Ectodermal cell (in vitro differentiated cells): ENCODE results near the gene KPNA1.

Source experiments
- H3K27ac ChIP-seq: 2 replicates; pipeline ENCODE4 v1.7.0; 2013; ENCODE audit warnings: mild to moderate bottlenecking, low read depth, low read length; ENCODE audit not compliant: insufficient read depth, poor library complexity, severe bottlenecking
- H3K27me3 ChIP-seq: 2 replicates; pipeline ENCODE4 v1.7.0; 2013; ENCODE audit warnings: mild to moderate bottlenecking, low read length; ENCODE audit not compliant: insufficient read depth, control insufficient read depth, poor library complexity, severe bottlenecking
- H3K36me3 ChIP-seq: one replicate; pipeline ENCODE4 v1.7.0; 2013; ENCODE audit warnings: low read length; ENCODE audit not compliant: control insufficient read depth, insufficient read depth
- H3K4me1 ChIP-seq: one replicate; pipeline ENCODE4 v1.7.0; 2013; ENCODE audit warnings: low read length; ENCODE audit not compliant: control insufficient read depth, insufficient read depth
- H3K4me3 ChIP-seq: 2 replicates; pipeline ENCODE4 v1.7.0; 2013; ENCODE audit warnings: low read depth, low read length, control low read depth; ENCODE audit not compliant: insufficient read depth
- H3K9me3 ChIP-seq: 2 replicates; pipeline ENCODE4 v1.7.0; 2013; ENCODE audit warnings: mild to moderate bottlenecking, low read length, moderate library complexity; ENCODE audit not compliant: control insufficient read depth
- WGBS, 2 experiments: methylation state at CpG; one replicate each; pipeline ENCODE4 v1.1.7; 2013; ENCODE audit warnings: missing lambda C conversion rate in 2 of 2; 5-methylcytosine and 5-hydroxymethylcytosine counted together

KPNA1 gene

DNA sequence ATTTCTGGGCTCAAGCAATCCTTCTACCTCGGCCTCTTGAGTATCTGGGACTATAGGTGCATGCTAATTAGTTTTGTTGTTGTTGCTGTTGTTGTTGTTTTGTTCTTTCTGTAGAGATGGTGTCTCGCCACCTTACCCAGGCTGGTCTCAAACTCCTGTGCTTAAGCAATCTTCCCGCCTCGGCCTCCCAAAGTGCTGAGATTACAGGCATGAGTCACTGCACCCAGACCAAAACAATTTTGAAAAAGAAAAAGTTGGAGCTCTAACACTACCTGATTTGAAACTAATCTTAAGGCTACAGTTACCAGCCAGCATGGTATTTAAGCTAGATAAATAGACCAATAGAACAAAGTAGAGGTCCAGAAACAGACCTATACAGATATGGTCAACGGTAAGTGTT is 29.8 kb downstream of the KPNA1 start:
- Histone ChIP-seq H3K4me3 (no peak overlapping the region), H3K9me3 (no peaks in the 10 kb centered on the region), H3K4me1 (no peaks in the 10 kb centered on the region), H3K27me3 (no peaks in the 10 kb centered on the region), H3K36me3 (peaks cover 1% of the 10 kb centered on the region), H3K27ac (no peak overlapping the region)
- 93 to 95% methylated on average over 5 of the region's 5 CpGs for WGBS, 2 experiments

- Histone ChIP-seq H3K27ac (no peak overlapping the region), H3K27me3 (no peaks in the 10 kb centered on the region), H3K9me3 (no peaks in the 10 kb centered on the region), H3K4me1 (no peaks in the 10 kb centered on the region), H3K36me3 (no peaks in the 10 kb centered on the region), H3K4me3 (no peak overlapping the region)
- 98 to 100% methylated on average over 3 of the region's 3 CpGs for WGBS, 2 experiments
Observed at GRCh38 chr3:122481390-122481789, 33.3 kb downstream of the KPNA1 start.

- Histone ChIP-seq H3K4me3 (no peak overlapping the region), H3K36me3 (no peaks in the 10 kb centered on the region), H3K27ac (no peak overlapping the region), H3K27me3 (no peaks in the 10 kb centered on the region), H3K4me1 (no peaks in the 10 kb centered on the region), H3K9me3 (no peaks in the 10 kb centered on the region)
- 83% methylated on average over 1 of the region's 2 CpGs; no CpG with 5 or more reads in 1 of the 2 experiments for WGBS, 2 experiments
Observed at GRCh38 chr3:122476532-122476931, 38.2 kb downstream of the KPNA1 start.

GRCh38 chr3:122475316-122475715 is 39.4 kb downstream of the KPNA1 start:
- Histone ChIP-seq H3K36me3 (no peaks in the 10 kb centered on the region), H3K27ac (no peak overlapping the region), H3K9me3 (no peaks in the 10 kb centered on the region), H3K27me3 (no peaks in the 10 kb centered on the region), H3K4me3 (no peak overlapping the region), H3K4me1 (no peaks in the 10 kb centered on the region)
- WGBS, 2 experiments, result 91 to 94% methylated on average over 2 of the region's 2 CpGs

DNA sequence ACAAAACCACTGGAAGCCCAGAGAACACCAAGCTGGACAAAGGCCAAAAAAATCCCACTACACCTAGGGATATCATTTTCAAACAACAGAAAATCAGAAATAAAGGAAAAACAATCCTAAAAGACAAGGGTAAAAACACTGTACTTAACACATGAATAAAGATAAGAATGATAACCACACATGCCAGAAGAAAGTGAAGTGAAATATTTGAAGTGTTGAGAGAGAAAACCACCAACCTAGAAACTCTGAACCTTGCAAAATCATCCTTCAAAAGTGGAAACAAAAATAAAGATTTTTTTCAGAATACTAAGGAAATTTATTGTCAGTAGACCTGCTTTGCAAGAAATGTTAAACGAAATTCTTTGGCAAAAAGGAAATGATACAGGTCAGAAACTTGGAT is 45.1 kb downstream of the KPNA1 start:
- no peaks in the 10 kb centered on the region for H3K9me3 ChIP-seq
- no peaks in the 10 kb centered on the region for H3K27me3 ChIP-seq
- H3K4me1 ChIP-seq, result no peaks in the 10 kb centered on the region
- 44 to 64% methylated on average over 1 of the region's 1 CpG for WGBS, 2 experiments
- H3K4me3 ChIP-seq, result no peak overlapping the region
- H3K36me3 ChIP-seq, result peaks cover 5% of the 10 kb centered on the region
- H3K27ac ChIP-seq, result peak overlapping the region; percentile 53

DNA sequence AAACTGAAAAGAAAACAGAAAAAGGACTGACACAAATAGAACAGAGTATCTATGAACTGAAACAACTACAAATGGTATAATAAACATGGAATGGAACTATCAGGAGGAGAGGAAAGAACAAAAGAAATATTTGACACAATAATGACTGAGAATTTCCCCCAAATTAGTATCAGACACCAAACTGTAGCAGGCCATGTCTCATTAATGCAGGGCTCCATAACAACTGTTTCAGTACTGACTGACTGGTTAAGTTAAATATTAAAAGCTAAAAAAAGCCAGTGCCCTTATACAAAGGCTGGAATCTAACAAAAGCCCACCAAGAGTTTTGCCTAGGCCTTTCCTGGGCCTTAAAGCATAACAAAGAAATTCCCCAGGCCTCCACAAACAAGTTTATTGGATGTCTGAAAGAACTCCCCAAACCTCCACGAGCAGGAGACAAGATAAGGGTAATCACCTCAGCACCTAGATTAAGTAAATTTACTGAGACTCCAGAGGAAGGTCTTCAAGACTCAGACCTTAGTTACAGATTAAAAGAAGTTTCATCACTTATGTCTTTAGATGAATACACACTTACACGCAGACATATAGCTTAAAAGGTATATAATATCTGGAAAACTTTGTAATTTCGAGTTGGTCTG is 45.7 kb downstream of the KPNA1 start:
- Histone ChIP-seq H3K27ac (no peak overlapping the region), H3K36me3 (peaks cover 5% of the 10 kb centered on the region), H3K9me3 (no peaks in the 10 kb centered on the region), H3K27me3 (no peaks in the 10 kb centered on the region), H3K4me3 (no peak overlapping the region), H3K4me1 (no peaks in the 10 kb centered on the region)
- WGBS, 2 experiments, result 8 to 32% methylated on average over 2 to 3 of the region's 3 CpGs

GRCh38 chr3:122466701-122467240 is 48.0 kb downstream of the KPNA1 start:
- Histone ChIP-seq H3K36me3 (peaks cover 11% of the 10 kb centered on the region), H3K27me3 (no peaks in the 10 kb centered on the region), H3K27ac (no peak overlapping the region), H3K4me1 (no peaks in the 10 kb centered on the region), H3K4me3 (no peak overlapping the region), H3K9me3 (no peaks in the 10 kb centered on the region)
- 94 to 100% methylated on average over 3 of the region's 3 CpGs for WGBS, 2 experiments

GRCh38 chr3:122464659-122465058 is 50.1 kb downstream of the KPNA1 start:
- 100% methylated on average over 1 of the region's 1 CpG; no CpG with 5 or more reads in 1 of the 2 experiments for WGBS, 2 experiments
- H3K27me3 ChIP-seq, result no peaks in the 10 kb centered on the region
- H3K4me3 ChIP-seq, result no peak overlapping the region
- no peaks in the 10 kb centered on the region for H3K9me3 ChIP-seq
- peaks cover 14% of the 10 kb centered on the region for H3K36me3 ChIP-seq
- no peak overlapping the region for H3K27ac ChIP-seq
- no peaks in the 10 kb centered on the region for H3K4me1 ChIP-seq

DNA sequence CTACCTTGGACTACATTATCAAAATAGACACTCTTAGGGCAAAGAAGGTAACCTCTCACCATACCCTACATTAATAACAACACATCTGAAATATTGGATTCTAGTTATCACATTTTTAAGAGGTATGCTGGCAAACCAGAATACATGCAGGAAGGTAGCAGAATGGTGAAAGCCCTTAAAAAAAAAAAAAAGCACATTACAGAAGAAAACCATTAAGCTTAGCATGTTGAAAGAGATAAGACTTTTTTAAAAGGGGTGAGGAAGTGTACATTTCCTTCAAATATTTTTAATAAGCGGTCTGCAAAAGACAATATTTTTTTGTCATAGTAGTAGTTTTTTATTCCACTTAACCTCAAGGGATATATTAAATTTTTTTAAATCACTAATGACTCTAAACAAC is 52.3 kb downstream of the KPNA1 start:
- WGBS, 2 experiments, result no CpG with 5 or more reads among the region's 1 CpG

GRCh38 chr3:122461806-122462205 is 52.9 kb downstream of the KPNA1 start:
- Histone ChIP-seq H3K4me1 (no peaks in the 10 kb centered on the region), H3K4me3 (no peak overlapping the region), H3K27me3 (no peaks in the 10 kb centered on the region), H3K36me3 (peaks cover 27% of the 10 kb centered on the region), H3K27ac (no peak overlapping the region), H3K9me3 (no peaks in the 10 kb centered on the region)
- 98 to 99% methylated on average over 2 to 3 of the region's 3 CpGs for WGBS, 2 experiments

More for the DNA sequence above, 52.3 kb downstream of the KPNA1 start:
- H3K9me3 ChIP-seq, result no peaks in the 10 kb centered on the region
- H3K36me3 ChIP-seq, result peaks cover 25% of the 10 kb centered on the region
- H3K4me1 ChIP-seq, result no peaks in the 10 kb centered on the region
- H3K4me3 ChIP-seq, result no peak overlapping the region
- no peaks in the 10 kb centered on the region for H3K27me3 ChIP-seq
- H3K27ac ChIP-seq, result no peak overlapping the region
